CD14-positive monocyte (primary cell): ENCODE measurements around the gene CA5A. TPM values are rescaled to one million over a fixed set of nuclear protein-coding genes. Genes with fewer than 3 reads are reported as not detected.
A peak's percentile ranks its signal among the peaks of the same experiment; 100 is the strongest.

Experiments
- DNase-seq, 3 donors: peaks; one replicate each; pipeline ENCODE4 v3.0.0-alpha.2; 2011 to 2022
- H2AFZ ChIP-seq: 2 replicates; pipeline ENCODE4 v1.6.0; 2012; ENCODE audit warnings: mild to moderate bottlenecking, low read depth, low read length, inconsistent platforms; ENCODE audit not compliant: insufficient read depth, poor library complexity, severe bottlenecking
- H3K27ac ChIP-seq, 2 donors: 1 replicate in 1 of 2; 2 replicates in 1 of 2; pipeline ENCODE4 v1.5.1; 2012 to 2013; ENCODE audit warnings: low read length in 2 of 2, control low read depth in 1 of 2, inconsistent platforms in 1 of 2, low read depth in 1 of 2, mild to moderate bottlenecking in 1 of 2
- H3K27me3 ChIP-seq, 2 donors: one replicate each; pipeline versions ENCODE4 v1.6.0 to v1.6.1; 2011 to 2013; ENCODE audit warnings: low read length in 2 of 2; ENCODE audit not compliant: control insufficient read depth in 2 of 2, insufficient read depth in 2 of 2
- H3K36me3 ChIP-seq, 2 donors: replicated peaks in 1 of 2; 1 replicate in 1 of 2; 2 replicates in 1 of 2; pipeline versions ENCODE4 v1.5.1 to v1.6.1; 2012 to 2013; ENCODE audit warnings: low read length in 2 of 2, control low read depth in 1 of 2, inconsistent platforms in 1 of 2, mild to moderate bottlenecking in 1 of 2; ENCODE audit not compliant: insufficient read depth in 2 of 2, control insufficient read depth in 1 of 2
- H3K4me1 ChIP-seq, 2 donors: 1 replicate in 1 of 2; 2 replicates in 1 of 2; pipeline versions ENCODE4 v1.5.1 to v1.6.1; 2012 to 2013; ENCODE audit warnings: low read length in 2 of 2, control low read depth in 1 of 2, inconsistent platforms in 1 of 2, mild to moderate bottlenecking in 1 of 2, moderate library complexity in 1 of 2; ENCODE audit not compliant: insufficient read depth in 2 of 2, control insufficient read depth in 1 of 2
- H3K4me2 ChIP-seq: replicated peaks from 2 replicates; pipeline ENCODE3; 2012; ENCODE audit warnings: low read length, moderate library complexity, mild to moderate bottlenecking; ENCODE audit not compliant: poor library complexity, severe bottlenecking; ENCODE audit errors: extremely low read depth
- H3K4me3 ChIP-seq, 3 experiments: fragments of 200-600 bp in 1 of 3; sonication (generic) in 1 of 3; replicated peaks in 1 of 3; 1 replicate in 2 of 3; 2 replicates in 1 of 3; pipeline ENCODE4 v1.5.1; 2011 to 2013; ENCODE audit warnings: low read length in 3 of 3, mild to moderate bottlenecking in 3 of 3, control low read depth in 2 of 3, low read depth in 2 of 3, inconsistent platforms in 1 of 3, moderate library complexity in 1 of 3
- H3K79me2 ChIP-seq: 2 replicates; pipeline ENCODE4 v1.6.0; 2012; ENCODE audit warnings: mild to moderate bottlenecking, control low read depth, inconsistent platforms, low read length, moderate library complexity; ENCODE audit not compliant: insufficient read depth
- H3K9ac ChIP-seq: 2 replicates; pipeline ENCODE4 v1.6.0; 2017; ENCODE audit warnings: low read length, mild to moderate bottlenecking; ENCODE audit not compliant: insufficient read depth, poor library complexity, severe bottlenecking
- H3K9me3 ChIP-seq, 2 donors: replicated peaks in 1 of 2; 1 replicate in 1 of 2; 2 replicates in 1 of 2; pipeline versions ENCODE4 v1.5.1 to v1.6.1; 2012 to 2013; ENCODE audit warnings: low read length in 2 of 2, control low read depth in 1 of 2; ENCODE audit not compliant: control insufficient read depth in 1 of 2, insufficient read depth in 1 of 2
- H4K20me1 ChIP-seq: 2 replicates; pipeline ENCODE4 v1.6.0; 2012; ENCODE audit warnings: mild to moderate bottlenecking, low read length, control low read depth, moderate library complexity; ENCODE audit not compliant: insufficient read depth
- H3K27ac Mint-ChIP-seq, 7 donors: one replicate each; pipeline ENCODE4 v1.8.0; 2020; ENCODE audit warnings: mild to moderate bottlenecking in 7 of 7, mixed read lengths in 7 of 7, moderate library complexity in 6 of 7, inconsistent platforms in 2 of 7
- H3K27me3 Mint-ChIP-seq, 3 donors: one replicate each; pipeline ENCODE4 v1.8.0; 2021 to 2022; ENCODE audit warnings: low read depth in 3 of 3, mild to moderate bottlenecking in 3 of 3, mixed read lengths in 3 of 3, moderate library complexity in 3 of 3, inconsistent platforms in 1 of 3
- H3K36me3 Mint-ChIP-seq, 2 donors: one replicate each; pipeline ENCODE4 v1.8.0; 2020; ENCODE audit warnings: mixed read lengths in 2 of 2, inconsistent platforms in 1 of 2, mild to moderate bottlenecking in 1 of 2
- H3K4me1 Mint-ChIP-seq: one replicate; pipeline ENCODE4 v1.8.0; 2020; ENCODE audit warnings: mild to moderate bottlenecking, mixed read lengths
- H3K4me3 Mint-ChIP-seq, 2 donors: one replicate each; pipeline ENCODE4 v1.8.0; 2020; ENCODE audit warnings: mild to moderate bottlenecking in 2 of 2, mixed read lengths in 2 of 2, moderate library complexity in 1 of 2
- H3K9me3 Mint-ChIP-seq, 7 donors: one replicate each; pipeline ENCODE4 v1.8.0; 2020 to 2022; ENCODE audit warnings: mixed read lengths in 7 of 7, mild to moderate bottlenecking in 6 of 7, moderate library complexity in 6 of 7, inconsistent platforms in 2 of 7
- CTCF ChIP-seq: fragments of 200-600 bp; IDR thresholded peaks from one replicate; pipeline ENCODE4 v1.8.0; 2022; ENCODE audit warnings: antibody characterized with exemption, mild to moderate bottlenecking
- WGBS: methylation state at CpG from one replicate; pipeline ENCODE4 v1.1.5; 2013; ENCODE audit warnings: missing lambda C conversion rate; ENCODE audit not compliant: insufficient coverage; 5-methylcytosine and 5-hydroxymethylcytosine counted together
- intact Hi-C, 2 donors: fragments of 100-400 bp; cut with micrococcal nuclease; formaldehyde crosslinking; loops; one replicate each; pipeline versions ENCODE4 v1.15.0 to v1.15.1; 2023
- polyA plus RNA-seq, 3 donors: library from polyadenylated mRNA; depleted of rRNA in 1 of 3; unstranded in 2 of 3; stranded (reverse) in 1 of 3; fragments of 300-500 nt in 2 of 3; fragments of >200 nt in 1 of 3; fragmentation: Illumina TruSeq in 2 of 3; gene quantifications; 1 replicate in 2 of 3; 2 replicates in 1 of 3; pipeline ENCODE4 v1.2.3, GENCODE V29; 2012 to 2021

Gene CA5A
- polyA plus RNA-seq, 3 donors = not detected

GRCh38 chr16:87854907-87855683, 81.2 kb downstream of the CA5A start:
- Mint-ChIP-seq H3K27me3 (peaks cover 1 to 4% (median 3%) of the 10 kb centered on the region in 3 donors), H3K4me1 (peaks cover 42% of the 10 kb centered on the region), H3K27ac (peak overlapping the region in 5 of 7 donors; percentile 15 to 87 (median 35)), H3K4me3 (no peak overlapping the region), H3K9me3 (peaks cover 0 to 2% (median 0%) of the 10 kb centered on the region in 7 donors), H3K36me3 (peaks cover 11 to 17% of the 10 kb centered on the region in 2 donors)
- intact Hi-C loops = loop anchor here (5.0 to 10.0 kb wide), 3 partner anchors 52 to 150 kb away; no protein-coding TSS in a partner anchor
- no peak overlapping the region for H3K4me2 ChIP-seq
- no peak for TF ChIP-seq CTCF
- H3K36me3 ChIP-seq = peaks cover 0 to 5% of the 10 kb centered on the region in 2 donors
- no peaks in the 10 kb centered on the region for H3K9me3 ChIP-seq
- no peak overlapping the region for H3K9ac ChIP-seq
- peaks cover 14% of the 10 kb centered on the region for H4K20me1 ChIP-seq
- H3K4me1 ChIP-seq = peaks cover 39 to 48% of the 10 kb centered on the region in 2 donors
- DNase-seq = no peak
- H3K79me2 ChIP-seq = peaks cover 11% of the 10 kb centered on the region
- 97% methylated on average over 17 of the region's 22 CpGs for WGBS
- H3K4me3 ChIP-seq = no peak overlapping the region
- H3K27ac ChIP-seq = no peak overlapping the region
- no peak overlapping the region for H2AFZ ChIP-seq
- H3K27me3 ChIP-seq = no peaks in the 10 kb centered on the region

- Histone ChIP-seq H3K4me1 (peaks cover 40 to 49% of the 10 kb centered on the region in 2 donors), H3K4me2 (peak overlapping the region; percentile 22), H3K9ac (no peak overlapping the region), H3K4me3 (no peak overlapping the region), H4K20me1 (peaks cover 14% of the 10 kb centered on the region), H3K79me2 (peaks cover 11% of the 10 kb centered on the region), H3K27me3 (no peaks in the 10 kb centered on the region), H3K9me3 (no peaks in the 10 kb centered on the region), H2AFZ (no peak overlapping the region), H3K27ac (peak overlapping the region; percentile 12 to 27), H3K36me3 (peaks cover 0 to 5% of the 10 kb centered on the region in 2 donors)
- Mint-ChIP-seq H3K4me3 (no peak overlapping the region), H3K27me3 (peaks cover 1 to 4% (median 3%) of the 10 kb centered on the region in 3 donors), H3K27ac (peak overlapping the region in 6 of 7 donors; percentile 46 to 87 (median 82)), H3K4me1 (peaks cover 42% of the 10 kb centered on the region), H3K9me3 (peaks cover 0 to 2% (median 0%) of the 10 kb centered on the region in 7 donors), H3K36me3 (peaks cover 13 to 20% of the 10 kb centered on the region in 2 donors)
- no peak for DNase-seq
- no peak for TF ChIP-seq CTCF
- intact Hi-C loops = loop anchor here (5.0 to 10.0 kb wide), 3 partner anchors 53 to 151 kb away; no protein-coding TSS in a partner anchor
- 71% methylated on average over 14 of the region's 21 CpGs for WGBS
These were observed 82.0 kb downstream of the CA5A start for GRCh38 chr16:87854053-87854906.
